A549 (cell line): ENCODE measurements around the gene ATXN2L. TPM values are rescaled to one million over a fixed set of nuclear protein-coding genes. Genes with fewer than 3 reads are reported as not detected.
A peak's percentile ranks its signal among the peaks of the same experiment; 100 is the strongest.

Experiments
- ATAC-seq, 2 experiments: fragments of 200-7000 bp in 1 of 2; fragments of >200 bp in 1 of 2; cut with Nextera tagmentation in 1 of 2; cut with Tn5 transposase in 1 of 2; 3 replicates each; pipeline versions ENCODE4 v1.8.0 to v1.9.1; 2018 to 2020; ENCODE audit warnings: mild to moderate bottlenecking in 1 of 2, moderate library complexity in 1 of 2
- CTCF ChIA-PET: fragments of 300-600 bp; sonication (Branson Sonifier 250); formaldehyde crosslinking; extraction: SDS; loops from one replicate; lab custom pipeline; 2021; ENCODE audit warnings: antibody characterized with exemption, inconsistent platforms; lab: Yijun Ruan, JAX
- POLR2A ChIA-PET: fragments of 350-600 bp; formaldehyde crosslinking; extraction: SDS; loops from one replicate; lab custom pipeline; 2021; ENCODE audit warnings: antibody characterized with exemption, inconsistent platforms; lab: Yijun Ruan, JAX
- DNase-seq, 2 experiments: peaks; one replicate each; pipeline versions ENCODE4 v3.0.0 to v3.0.0-alpha.2; 2011 to 2016; ENCODE audit warnings: low read depth in 1 of 2, low spot score in 1 of 2
- FAIRE-seq: peaks from 2 replicates; lab custom pipeline; 2011; peaks lifted over from hg19 to GRCh38; lab: Jason Lieb, UNC
- H3K27ac ChIP-seq, 2 experiments: fragments of >200 bp; sonication (Bioruptor Twin); formaldehyde crosslinking; 3 replicates each; pipeline ENCODE4 v1.5.1; 2016 to 2017
- H3K4me1 ChIP-seq: fragments of >200 bp; sonication (Bioruptor Twin); formaldehyde crosslinking; 3 replicates; pipeline ENCODE4 v1.6.1; 2016
- H3K4me2 ChIP-seq: fragments of >200 bp; sonication (Bioruptor Twin); formaldehyde crosslinking; 3 replicates; pipeline ENCODE4 v1.6.1; 2016
- H3K4me3 ChIP-seq: fragments of >200 bp; sonication (Bioruptor Twin); formaldehyde crosslinking; 3 replicates; pipeline ENCODE4 v1.5.1; 2016
- H3K9me3 ChIP-seq: fragments of >200 bp; sonication (Bioruptor Twin); formaldehyde crosslinking; 3 replicates; pipeline ENCODE4 v1.6.1; 2016
- BCL3 ChIP-seq: fragments of >200 bp; sonication (Bioruptor Twin); formaldehyde crosslinking; IDR thresholded peaks from 3 replicates; pipeline ENCODE4 v1.6.1; 2016
- CBX8 ChIP-seq: fragments of 200-600 bp; sonication (generic); IDR thresholded peaks from 2 replicates; pipeline ENCODE4 v1.6.1; 2016
- CHD2 ChIP-seq: fragments of 150-350 bp; IDR thresholded peaks from 2 replicates; pipeline ENCODE4 v1.6.1; 2014; ENCODE audit warnings: low read length; ENCODE audit not compliant: partially characterized antibody
- FOXS1 ChIP-seq: fragments of 250-450 bp; sonication (Bioruptor Pico); IDR thresholded peaks from 2 replicates; pipeline ENCODE4 v1.5.0; 2020; ENCODE audit warnings: mild to moderate bottlenecking, moderate library complexity
- HEYL ChIP-seq: fragments of 250-450 bp; sonication (Bioruptor Pico); IDR thresholded peaks from 2 replicates; pipeline ENCODE4 v1.8.0; 2021; ENCODE audit warnings: mild to moderate bottlenecking, moderate library complexity
- HOXA7 ChIP-seq: fragments of 250-450 bp; sonication (Bioruptor Pico); IDR thresholded peaks from 2 replicates; pipeline ENCODE4 v1.5.0; 2020; ENCODE audit warnings: mild to moderate bottlenecking, moderate library complexity
- HOXB13 ChIP-seq: fragments of 250-450 bp; sonication (Bioruptor Pico); IDR thresholded peaks from 2 replicates; pipeline ENCODE4 v1.5.0; 2020; ENCODE audit warnings: low read depth, mild to moderate bottlenecking, moderate library complexity
- HOXB5 ChIP-seq: fragments of 250-450 bp; sonication (Bioruptor Pico); IDR thresholded peaks from 2 replicates; pipeline ENCODE4 v1.5.0; 2020; ENCODE audit warnings: mild to moderate bottlenecking, moderate library complexity
- KDM1A ChIP-seq: fragments of 200-600 bp; sonication (generic); IDR thresholded peaks from 2 replicates; pipeline ENCODE4 v1.6.1; 2016; ENCODE audit warnings: low read depth, mild to moderate bottlenecking
- KDM5A ChIP-seq: fragments of 200-600 bp; sonication (generic); IDR thresholded peaks from 2 replicates; pipeline ENCODE4 v1.6.1; 2016; ENCODE audit warnings: antibody characterized with exemption, mild to moderate bottlenecking
- MAX ChIP-seq: IDR thresholded peaks from 2 replicates; pipeline ENCODE4 v1.6.1; 2012
- MAZ ChIP-seq: fragments of 150-350 bp; IDR thresholded peaks from 2 replicates; pipeline ENCODE4 v1.6.1; 2014; ENCODE audit warnings: antibody characterized with exemption, low read depth, low read length, borderline replicate concordance
- NFE2L2 ChIP-seq: fragments of 150-350 bp; conservative IDR thresholded peaks from 2 replicates; pipeline ENCODE4 v1.6.1; 2014; ENCODE audit warnings: low read length
- NPAS2 ChIP-seq: fragments of 250-450 bp; sonication (Bioruptor Pico); IDR thresholded peaks from 2 replicates; pipeline ENCODE4 v1.8.0; 2022; ENCODE audit warnings: mild to moderate bottlenecking, moderate library complexity, borderline replicate concordance
- NR3C1 ChIP-seq: fragments of >200 bp; sonication (Bioruptor Twin); formaldehyde crosslinking; IDR thresholded peaks from 3 replicates; pipeline ENCODE4 v1.6.1; 2017
- PHF8 ChIP-seq: fragments of 200-600 bp; sonication (generic); IDR thresholded peaks from 2 replicates; pipeline ENCODE4 v1.6.1; 2016; ENCODE audit warnings: low read depth, mild to moderate bottlenecking, antibody characterized with exemption, moderate library complexity, borderline replicate concordance
- RFX5 ChIP-seq: fragments of 450-650 bp; IDR thresholded peaks from 2 replicates; pipeline ENCODE4 v1.7.1; 2014; ENCODE audit warnings: antibody characterized with exemption, mild to moderate bottlenecking, moderate library complexity
- SMC3 ChIP-seq: fragments of >200 bp; sonication (Bioruptor Twin); formaldehyde crosslinking; IDR thresholded peaks from 3 replicates; pipeline ENCODE4 v1.6.1; 2018; ENCODE audit warnings: inconsistent platforms
- TP53 ChIP-seq: fragments of 250-450 bp; sonication (Bioruptor Pico); IDR thresholded peaks from 2 replicates; pipeline ENCODE4 v1.5.0; 2021; ENCODE audit warnings: mild to moderate bottlenecking, moderate library complexity
- USF2 ChIP-seq: fragments of 450-650 bp; IDR thresholded peaks from 2 replicates; pipeline ENCODE4 v1.6.1; 2014; ENCODE audit warnings: antibody characterized with exemption
- ZC3H11A ChIP-seq: fragments of 450-650 bp; IDR thresholded peaks from 2 replicates; pipeline ENCODE4 v1.6.1; 2014; ENCODE audit warnings: antibody characterized with exemption, mild to moderate bottlenecking
- ZFP36 ChIP-seq: fragments of 450-650 bp; IDR thresholded peaks from 2 replicates; pipeline ENCODE4 v1.6.1; 2014; ENCODE audit warnings: borderline replicate concordance; ENCODE audit not compliant: partially characterized antibody
- ZNF302 ChIP-seq: fragments of 250-450 bp; sonication (Bioruptor Pico); IDR thresholded peaks from 2 replicates; pipeline ENCODE4 v1.9.0; 2021; ENCODE audit warnings: inconsistent platforms, mild to moderate bottlenecking, moderate library complexity
- WGBS: methylation state at CpG from one replicate; pipeline ENCODE4 v1.1.6; 2017; ENCODE audit errors: missing lambda C conversion rate; 5-methylcytosine and 5-hydroxymethylcytosine counted together
- polyA plus RNA-seq, 4 experiments: library from polyadenylated mRNA; depleted of rRNA in 3 of 4; stranded (reverse); fragments of >200 nt; fragmentation: RNase III in 1 of 4; extraction: RNeasy Plus Mini Kit Qiagen cat#74134 plus additional on column Dnase treatment in 1 of 4; gene quantifications; 2 replicates in 3 of 4; 3 replicates in 1 of 4; pipeline ENCODE4 v1.2.3, GENCODE V29; 2011 to 2017
- TF ChIP-seq, protein P1 (sequence below): fragments of 200-600 bp; sonication (generic); IDR thresholded peaks from 2 replicates; pipeline ENCODE4 v1.6.1; 2016; ENCODE audit warnings: antibody characterized with exemption, mild to moderate bottlenecking, moderate library complexity

ATXN2L gene
- polyA plus RNA-seq, 2 of the 4 experiments (the other 2 are of a cell fraction): 28.4 to 135 TPM

GRCh38 chr16:28858421-28858820 lies 35.6 kb downstream of the ATXN2L start:
- ChIA-PET POLR2A (interaction anchor here (0.7 to 1.4 kb wide), 2 partner anchors 12 to 36 kb away, joined by 3 to 4 read pairs; partner anchors contain the start of genes ATXN2L and TUFM), CTCF (interaction anchor here (1.0 to 3.9 kb wide), 4 partner anchors 12 to 87 kb away, joined by 3 to 24 read pairs (median 3); partner anchors contain the start of gene TUFM)
- DNase-seq (no peak), ATAC-seq (no peak), FAIRE-seq (no peak)
- H3K4me1 ChIP-seq: peaks cover 15% of the 10 kb centered on the region
- no peaks in the 10 kb centered on the region for H3K9me3 ChIP-seq
- H3K4me3 ChIP-seq: no peak overlapping the region
- no peak overlapping the region for H3K4me2 ChIP-seq
- WGBS: 83% methylated on average over 8 of the region's 8 CpGs
- no peak for TF ChIP-seq KDM5A
- no peak for TF ChIP-seq TP53 (CRISPR knock-in tag)
- TF ChIP-seq ZNF302: no peak
- TF ChIP-seq MAZ: no peak
- TF ChIP-seq NR3C1: no peak
- TF ChIP-seq HOXB5 (CRISPR knock-in tag): no peak
- TF ChIP-seq NFE2L2: no peak
- TF ChIP-seq PHF8: no peak
- TF ChIP-seq ZC3H11A: no peak
- TF ChIP-seq CHD2: no peak
- TF ChIP-seq RFX5: no peak
- TF ChIP-seq CBX8: no peak
- TF ChIP-seq ZFP36: no peak
- no peak for TF ChIP-seq HEYL
- TF ChIP-seq, protein P1, sequence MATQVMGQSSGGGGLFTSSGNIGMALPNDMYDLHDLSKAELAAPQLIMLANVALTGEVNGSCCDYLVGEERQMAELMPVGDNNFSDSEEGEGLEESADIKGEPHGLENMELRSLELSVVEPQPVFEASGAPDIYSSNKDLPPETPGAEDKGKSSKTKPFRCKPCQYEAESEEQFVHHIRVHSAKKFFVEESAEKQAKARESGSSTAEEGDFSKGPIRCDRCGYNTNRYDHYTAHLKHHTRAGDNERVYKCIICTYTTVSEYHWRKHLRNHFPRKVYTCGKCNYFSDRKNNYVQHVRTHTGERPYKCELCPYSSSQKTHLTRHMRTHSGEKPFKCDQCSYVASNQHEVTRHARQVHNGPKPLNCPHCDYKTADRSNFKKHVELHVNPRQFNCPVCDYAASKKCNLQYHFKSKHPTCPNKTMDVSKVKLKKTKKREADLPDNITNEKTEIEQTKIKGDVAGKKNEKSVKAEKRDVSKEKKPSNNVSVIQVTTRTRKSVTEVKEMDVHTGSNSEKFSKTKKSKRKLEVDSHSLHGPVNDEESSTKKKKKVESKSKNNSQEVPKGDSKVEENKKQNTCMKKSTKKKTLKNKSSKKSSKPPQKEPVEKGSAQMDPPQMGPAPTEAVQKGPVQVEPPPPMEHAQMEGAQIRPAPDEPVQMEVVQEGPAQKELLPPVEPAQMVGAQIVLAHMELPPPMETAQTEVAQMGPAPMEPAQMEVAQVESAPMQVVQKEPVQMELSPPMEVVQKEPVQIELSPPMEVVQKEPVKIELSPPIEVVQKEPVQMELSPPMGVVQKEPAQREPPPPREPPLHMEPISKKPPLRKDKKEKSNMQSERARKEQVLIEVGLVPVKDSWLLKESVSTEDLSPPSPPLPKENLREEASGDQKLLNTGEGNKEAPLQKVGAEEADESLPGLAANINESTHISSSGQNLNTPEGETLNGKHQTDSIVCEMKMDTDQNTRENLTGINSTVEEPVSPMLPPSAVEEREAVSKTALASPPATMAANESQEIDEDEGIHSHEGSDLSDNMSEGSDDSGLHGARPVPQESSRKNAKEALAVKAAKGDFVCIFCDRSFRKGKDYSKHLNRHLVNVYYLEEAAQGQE: no peak
- H3K27ac ChIP-seq: peak overlapping the region; percentile 26 to 54; a peak in 3 of 6 replicates

GRCh38 chr16:28859326-28859725 lies 36.5 kb downstream of the ATXN2L start:
- WGBS: 83% methylated on average over 4 of the region's 4 CpGs
- ChIA-PET POLR2A (interaction anchor here (0.5 to 0.6 kb wide), 2 partner anchors 31 to 118 kb away, joined by 3 read pairs; no protein-coding TSS in a partner anchor), CTCF (interaction anchor here (0.6 to 3.9 kb wide), 2 partner anchors 13 to 24 kb away, joined by 4 to 24 read pairs; partner anchors contain the start of gene TUFM)

More at GRCh38 chr16:28859326-28859725, 36.5 kb downstream of the ATXN2L start:
- DNase-seq (no peak), ATAC-seq (no peak), FAIRE-seq (no peak)
- Histone ChIP-seq H3K9me3 (no peaks in the 10 kb centered on the region), H3K27ac (peak overlapping the region in 1 of 2 experiments; percentile 54; a peak in 1 of 6 replicates), H3K4me1 (peaks cover 15% of the 10 kb centered on the region), H3K4me2 (no peak overlapping the region), H3K4me3 (no peak overlapping the region)
- no peak for TF ChIP-seq MAX
- no peak for TF ChIP-seq BCL3
- TF ChIP-seq NPAS2 (CRISPR knock-in tag): no peak
- no peak for TF ChIP-seq FOXS1
- TF ChIP-seq HOXB13 (CRISPR knock-in tag): no peak
- no peak for TF ChIP-seq HOXA7 (CRISPR knock-in tag)
- no peak for TF ChIP-seq SMC3
- no peak for TF ChIP-seq KDM1A
- no peak for TF ChIP-seq USF2
